GM18861 (cell line): ENCODE results near the gene NFE2L2.
A peak's percentile ranks its signal among the peaks of the same experiment; 100 is the strongest.
"Not testable (repeated sequence)": the region's sequence is repeated elsewhere in the genome, so short reads cannot be mapped to it uniquely, and the experiment has no call there.

ENCODE experiments used
- ATAC-seq: cut with Tn5 transposase; IDR thresholded peaks from one replicate; pipeline ENCODE4 v1.9.1; 2021; ENCODE audit not compliant: unreplicated experiment

The NFE2L2 gene

GRCh38 chr2:177264693-177265587, at the start of gene NFE2L2:
Gene NFE2L2, minus strand, starts transcription at chr2:177264727. Its CDS starts 151 bp downstream, at chr2:177264576.
- ATAC-seq, result peak; percentile 47

- no peak for ATAC-seq
Measured at GRCh38 chr2:177314194-177314593, 49.7 kb upstream of the NFE2L2 start.

- ATAC-seq, result no peak
Measured at GRCh38 chr2:177313162-177313781, 48.7 kb upstream of the NFE2L2 start.

GRCh38 chr2:177312562-177312961, 48.0 kb upstream of the NFE2L2 start:
- no peak for ATAC-seq

GRCh38 chr2:177309672-177310309, 45.3 kb upstream of the NFE2L2 start:
- ATAC-seq, result not testable (repeated sequence)

GRCh38 chr2:177306550-177306949, 42.0 kb upstream of the NFE2L2 start:
- ATAC-seq, result no peak

- no peak for ATAC-seq
Measured at GRCh38 chr2:177303939-177304338, 39.4 kb upstream of the NFE2L2 start.

- no peak for ATAC-seq
Measured at GRCh38 chr2:177302552-177302951, 38.0 kb upstream of the NFE2L2 start.

- no peak for ATAC-seq
Measured at GRCh38 chr2:177298191-177298590, 33.7 kb upstream of the NFE2L2 start.

GRCh38 chr2:177296040-177296439, 31.5 kb upstream of the NFE2L2 start:
- ATAC-seq, result peak; percentile 63

GRCh38 chr2:177295484-177295883, 31.0 kb upstream of the NFE2L2 start:
- ATAC-seq, result no peak

- ATAC-seq, result no peak
Measured at GRCh38 chr2:177291701-177292100, 27.2 kb upstream of the NFE2L2 start.

- ATAC-seq, result peak; percentile 73
Measured at GRCh38 chr2:177289824-177290628, 25.5 kb upstream of the NFE2L2 start.

GRCh38 chr2:177287814-177288213, 23.3 kb upstream of the NFE2L2 start:
- ATAC-seq, result no peak

GRCh38 chr2:177285892-177286715, 21.6 kb upstream of the NFE2L2 start:
- ATAC-seq, result no peak

GRCh38 chr2:177284531-177284930, 20.0 kb upstream of the NFE2L2 start:
- no peak for ATAC-seq

GRCh38 chr2:177283906-177284305, 19.4 kb upstream of the NFE2L2 start:
- no peak for ATAC-seq

GRCh38 chr2:177282787-177283572, 18.5 kb upstream of the NFE2L2 start:
- ATAC-seq, result no peak

- no peak for ATAC-seq
Measured at GRCh38 chr2:177282181-177282641, 17.7 kb upstream of the NFE2L2 start.
